LNCaP clone FGC (cell line): ENCODE results near the gene BRAP.
A peak's percentile ranks its signal among the peaks of the same experiment; 100 is the strongest.
"Not testable (repeated sequence)": the region's sequence is repeated elsewhere in the genome, so short reads cannot be mapped to it uniquely, and the experiment has no call there.

Experiments used
- DNase-seq: peaks from one replicate; pipeline ENCODE4 v3.0.0-alpha.2; 2011; ENCODE audit warnings: low read depth
- H3K4me3 ChIP-seq: 2 replicates; pipeline ENCODE4 v1.5.1; 2011; ENCODE audit warnings: mild to moderate bottlenecking, low read depth, low read length, control low read depth
- TF ChIP-seq, protein P1 (sequence below): IDR thresholded peaks from 2 replicates; pipeline ENCODE4 v1.5.1; 2012; ENCODE audit warnings: mild to moderate bottlenecking; ENCODE audit not compliant: control insufficient read depth, insufficient read depth; ENCODE audit errors: extremely low read depth

The BRAP gene

DNA sequence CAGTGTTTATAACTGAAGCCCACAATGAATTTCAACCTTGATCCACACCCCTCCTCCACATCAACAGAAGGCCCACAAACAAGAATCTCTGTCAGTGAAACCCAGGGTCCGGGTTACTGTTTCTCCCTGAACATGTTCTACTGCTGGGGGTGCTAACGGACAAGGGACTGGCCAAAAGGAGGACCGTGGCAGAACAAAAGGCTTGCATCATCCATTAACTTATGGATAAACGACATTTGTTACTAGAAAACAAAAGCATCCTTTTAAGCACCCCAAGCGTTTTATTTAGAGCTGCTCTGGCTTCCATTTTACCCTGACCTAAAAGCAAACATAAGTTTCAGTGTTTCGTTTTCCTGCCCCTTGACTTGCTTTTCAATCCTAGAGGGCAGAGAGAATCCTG lies 32.2 kb downstream of the BRAP start:
- no peak for DNase-seq
- TF ChIP-seq, protein P1, sequence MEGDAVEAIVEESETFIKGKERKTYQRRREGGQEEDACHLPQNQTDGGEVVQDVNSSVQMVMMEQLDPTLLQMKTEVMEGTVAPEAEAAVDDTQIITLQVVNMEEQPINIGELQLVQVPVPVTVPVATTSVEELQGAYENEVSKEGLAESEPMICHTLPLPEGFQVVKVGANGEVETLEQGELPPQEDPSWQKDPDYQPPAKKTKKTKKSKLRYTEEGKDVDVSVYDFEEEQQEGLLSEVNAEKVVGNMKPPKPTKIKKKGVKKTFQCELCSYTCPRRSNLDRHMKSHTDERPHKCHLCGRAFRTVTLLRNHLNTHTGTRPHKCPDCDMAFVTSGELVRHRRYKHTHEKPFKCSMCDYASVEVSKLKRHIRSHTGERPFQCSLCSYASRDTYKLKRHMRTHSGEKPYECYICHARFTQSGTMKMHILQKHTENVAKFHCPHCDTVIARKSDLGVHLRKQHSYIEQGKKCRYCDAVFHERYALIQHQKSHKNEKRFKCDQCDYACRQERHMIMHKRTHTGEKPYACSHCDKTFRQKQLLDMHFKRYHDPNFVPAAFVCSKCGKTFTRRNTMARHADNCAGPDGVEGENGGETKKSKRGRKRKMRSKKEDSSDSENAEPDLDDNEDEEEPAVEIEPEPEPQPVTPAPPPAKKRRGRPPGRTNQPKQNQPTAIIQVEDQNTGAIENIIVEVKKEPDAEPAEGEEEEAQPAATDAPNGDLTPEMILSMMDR = no peak
- no peak overlapping the region for H3K4me3 ChIP-seq

DNA sequence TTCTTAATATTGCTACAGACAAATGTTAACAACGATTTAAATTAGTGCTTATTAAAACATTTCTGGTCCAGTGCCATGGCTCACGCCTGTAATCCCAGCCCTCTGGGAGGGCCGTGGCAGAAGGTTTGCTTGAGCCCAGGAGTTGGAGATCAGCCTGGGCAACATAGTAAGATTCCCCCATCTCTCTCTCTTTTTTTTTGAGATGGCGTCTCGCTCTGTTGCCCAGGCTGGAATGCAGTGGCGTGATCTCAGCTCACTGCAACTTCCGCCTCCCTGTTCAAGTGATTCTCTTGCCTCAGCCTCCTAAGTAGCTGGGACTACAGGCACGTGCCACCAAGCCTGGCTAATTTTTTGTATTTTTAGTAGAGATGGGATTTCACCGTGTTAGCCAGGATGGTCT lies 33.2 kb downstream of the BRAP start:
- DNase-seq, H3K4me3 ChIP-seq: not testable (repeated sequence)

DNA sequence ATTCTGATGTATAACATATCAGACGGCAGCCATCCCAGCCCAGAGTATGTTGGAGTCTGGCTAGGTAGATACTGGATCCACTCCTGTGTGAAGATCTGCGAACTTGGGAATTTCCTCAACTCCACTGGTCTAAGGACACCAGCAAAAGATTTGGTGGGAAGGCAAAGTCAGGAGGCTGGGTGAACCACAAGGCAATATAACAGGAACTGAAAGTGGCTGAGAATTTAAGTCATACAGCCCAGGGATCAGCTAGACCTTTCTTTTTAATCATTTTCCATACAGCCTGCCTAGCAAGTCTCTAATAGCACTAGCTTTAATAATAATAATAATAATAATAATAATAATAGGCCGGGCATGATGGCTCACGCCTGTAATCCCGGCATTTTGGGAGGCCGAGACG lies 34.8 kb downstream of the BRAP start:
- H3K4me3 ChIP-seq = no peak overlapping the region
- TF ChIP-seq, protein P1 = no peak
- DNase-seq = no peak

DNA sequence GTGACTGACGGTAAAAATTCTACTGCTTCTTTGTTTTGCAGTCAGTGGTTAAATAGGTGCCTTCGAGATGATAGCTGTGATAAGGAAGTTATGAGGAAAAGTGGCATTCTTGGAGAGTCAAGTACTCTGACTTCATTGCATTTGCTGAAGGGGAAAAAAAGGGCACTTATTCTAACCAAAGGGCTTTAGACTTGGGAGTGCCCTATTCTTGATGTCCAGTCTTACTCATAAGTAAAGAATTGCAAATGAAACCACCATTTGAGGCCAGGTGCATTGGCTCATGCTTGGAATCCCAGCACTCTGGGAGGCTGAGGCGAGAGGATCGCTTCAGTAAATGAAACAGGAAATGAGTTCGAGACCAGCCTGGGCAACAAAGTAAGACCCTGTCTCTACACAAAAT lies 40.3 kb downstream of the BRAP start:
- DNase-seq = no peak
- TF ChIP-seq, protein P1 = no peak
- no peak overlapping the region for H3K4me3 ChIP-seq

GRCh38 chr12:111643427-111643826 lies 42.3 kb downstream of the BRAP start:
- TF ChIP-seq, protein P1 = no peak
- H3K4me3 ChIP-seq = no peak overlapping the region
- peak; percentile 58 for DNase-seq

GRCh38 chr12:111642681-111643426 lies 42.9 kb downstream of the BRAP start:
- no peak overlapping the region for H3K4me3 ChIP-seq
- no peak for DNase-seq
- TF ChIP-seq, protein P1 = no peak

DNA sequence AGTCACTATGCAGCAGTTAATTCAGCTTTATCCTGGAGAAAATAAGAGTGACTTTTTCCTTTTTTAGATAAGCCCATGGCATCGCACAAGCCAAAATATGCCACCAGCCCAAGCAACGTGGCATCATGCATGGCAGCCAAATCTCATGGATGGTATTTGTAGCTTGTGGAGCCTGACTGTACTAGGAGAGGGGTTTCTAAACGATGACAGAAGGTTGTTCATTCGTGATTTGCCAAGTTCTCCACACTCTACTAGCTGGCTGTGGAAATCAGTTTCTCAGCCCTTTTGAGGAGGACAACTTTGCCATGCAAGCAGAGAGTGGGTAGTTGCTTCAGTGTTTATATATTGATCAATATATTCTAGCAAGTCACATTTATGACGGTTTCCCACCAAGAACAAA lies 45.2 kb downstream of the BRAP start:
- TF ChIP-seq, protein P1 = no peak
- H3K4me3 ChIP-seq = no peak overlapping the region
- DNase-seq = no peak
